H9 (cell line): ENCODE measurements around the gene KCNIP3. TPM values are rescaled to one million over a fixed set of nuclear protein-coding genes. Genes with fewer than 3 reads are reported as not detected.

Experiments
- DNase-seq: peaks from one replicate; pipeline ENCODE4 v3.0.0-alpha.2; 2017
- H2AFZ ChIP-seq: one replicate; pipeline ENCODE4 v1.6.1; 2013; ENCODE audit warnings: mild to moderate bottlenecking, low read length, control low read depth, moderate library complexity
- H2AK5ac ChIP-seq: 2 replicates; pipeline ENCODE4 v1.6.1; 2013; ENCODE audit warnings: low read length, control low read depth, mixed read lengths; ENCODE audit not compliant: insufficient read length
- H2BK120ac ChIP-seq: one replicate; pipeline ENCODE4 v1.6.1; 2013; ENCODE audit warnings: low read depth, mild to moderate bottlenecking, low read length, control low read depth, inconsistent platforms; ENCODE audit not compliant: poor library complexity, severe bottlenecking
- H2BK12ac ChIP-seq: 2 replicates; pipeline ENCODE4 v1.6.1; 2013; ENCODE audit warnings: low read length, control low read depth, mixed read lengths, low read depth; ENCODE audit not compliant: insufficient read length
- H2BK15ac ChIP-seq: 2 replicates; pipeline ENCODE4 v1.6.1; 2013; ENCODE audit warnings: low read depth, low read length, control low read depth
- H2BK20ac ChIP-seq: one replicate; pipeline ENCODE4 v1.6.1; 2013; ENCODE audit warnings: low read depth, mild to moderate bottlenecking, low read length, control low read depth, inconsistent platforms; ENCODE audit not compliant: poor library complexity, severe bottlenecking
- H2BK5ac ChIP-seq: 2 replicates; pipeline ENCODE4 v1.6.1; 2013; ENCODE audit warnings: low read length, control low read depth, mixed read lengths; ENCODE audit not compliant: insufficient read length
- H3K14ac ChIP-seq: 2 replicates; pipeline ENCODE4 v1.6.1; 2013; ENCODE audit warnings: low read length, control low read depth; ENCODE audit not compliant: insufficient read depth
- H3K18ac ChIP-seq: 2 replicates; pipeline ENCODE4 v1.6.1; 2013; ENCODE audit warnings: low read depth, mild to moderate bottlenecking, mixed read lengths, low read length, control low read depth; ENCODE audit not compliant: insufficient read length
- H3K23ac ChIP-seq: 2 replicates; pipeline ENCODE4 v1.6.1; 2013; ENCODE audit warnings: low read length, control low read depth, mixed read lengths, low read depth; ENCODE audit not compliant: insufficient read length
- H3K23me2 ChIP-seq: 2 replicates; pipeline ENCODE4 v1.6.1; 2013; ENCODE audit warnings: low read depth, mild to moderate bottlenecking, mixed read lengths, low read length, control low read depth; ENCODE audit not compliant: insufficient read length, poor library complexity, severe bottlenecking
- H3K27ac ChIP-seq: 2 replicates; pipeline ENCODE4 v1.5.1; 2013; ENCODE audit warnings: low read length, control low read depth, mixed read lengths, low read depth; ENCODE audit not compliant: insufficient read length
- H3K27me3 ChIP-seq: 2 replicates; pipeline ENCODE4 v1.6.1; 2013; ENCODE audit warnings: low read length, control low read depth, inconsistent platforms; ENCODE audit not compliant: insufficient read depth
- H3K4ac ChIP-seq: 2 replicates; pipeline ENCODE4 v1.6.1; 2013; ENCODE audit warnings: low read depth, mild to moderate bottlenecking, control low read depth, inconsistent platforms, low read length, moderate library complexity
- H3K4me1 ChIP-seq: 2 replicates; pipeline ENCODE4 v1.6.1; 2013; ENCODE audit warnings: low read length, control low read depth, inconsistent platforms; ENCODE audit not compliant: insufficient read depth
- H3K4me2 ChIP-seq: 2 replicates; pipeline ENCODE4 v1.6.1; 2013; ENCODE audit warnings: low read length, control low read depth, mixed read lengths; ENCODE audit not compliant: insufficient read length, insufficient read depth
- H3K56ac ChIP-seq: 2 replicates; pipeline ENCODE4 v1.6.1; 2013; ENCODE audit warnings: low read depth, mild to moderate bottlenecking, mixed read lengths, low read length, control low read depth; ENCODE audit not compliant: insufficient read length
- H3K79me1 ChIP-seq: 2 replicates; pipeline ENCODE4 v1.6.1; 2013; ENCODE audit warnings: low read depth, mild to moderate bottlenecking, moderate library complexity, low read length, control low read depth, inconsistent platforms; ENCODE audit not compliant: insufficient read depth, poor library complexity, severe bottlenecking
- H3K79me2 ChIP-seq: 2 replicates; pipeline ENCODE4 v1.6.1; 2013; ENCODE audit warnings: low read length, control low read depth, inconsistent platforms; ENCODE audit not compliant: insufficient read depth
- H3K9ac ChIP-seq: 2 replicates; pipeline ENCODE4 v1.6.1; 2013; ENCODE audit warnings: low read length, control low read depth, mixed read lengths; ENCODE audit not compliant: insufficient read length; ENCODE audit errors: extremely low read depth
- H3K9me3 ChIP-seq: one replicate; pipeline ENCODE4 v1.6.1; 2013; ENCODE audit warnings: low read depth, low read length, inconsistent platforms; ENCODE audit not compliant: control insufficient read depth
- H3T11ph ChIP-seq: one replicate; pipeline ENCODE4 v1.6.1; 2013; ENCODE audit warnings: mild to moderate bottlenecking, low read length, control low read depth, inconsistent platforms
- H4K20me1 ChIP-seq: one replicate; pipeline ENCODE4 v1.6.1; 2013; ENCODE audit not compliant: control insufficient read depth, insufficient read length, insufficient read depth
- H4K5ac ChIP-seq: 2 replicates; pipeline ENCODE4 v1.6.1; 2013; ENCODE audit warnings: low read depth, mild to moderate bottlenecking, mixed read lengths, low read length, control low read depth; ENCODE audit not compliant: insufficient read length
- H4K8ac ChIP-seq: replicated peaks from 2 replicates; pipeline ENCODE4 v1.6.1; 2013; ENCODE audit warnings: low read length, control low read depth, mixed read lengths, low read depth; ENCODE audit not compliant: insufficient read length
- H4K91ac ChIP-seq: 2 replicates; pipeline ENCODE4 v1.6.1; 2013; ENCODE audit warnings: low read depth, mild to moderate bottlenecking, moderate library complexity, mixed read lengths, low read length, control low read depth; ENCODE audit not compliant: insufficient read length
- H3K27ac Mint-ChIP-seq, 3 experiments: 2 replicates in 2 of 3; 3 replicates in 1 of 3; pipeline ENCODE4 v1.8.0; 2020 to 2021; ENCODE audit warnings: mixed read lengths in 3 of 3, mild to moderate bottlenecking in 1 of 3, moderate library complexity in 1 of 3
- H3K27me3 Mint-ChIP-seq: 2 replicates; pipeline ENCODE4 v1.8.0; 2021; ENCODE audit warnings: low read depth, mild to moderate bottlenecking, moderate library complexity, mixed read lengths
- H3K36me3 Mint-ChIP-seq, 3 experiments: 2 replicates in 2 of 3; 3 replicates in 1 of 3; pipeline ENCODE4 v1.8.0; 2020 to 2021; ENCODE audit warnings: low read depth in 3 of 3, mixed read lengths in 3 of 3; ENCODE audit not compliant: insufficient read depth in 1 of 3
- H3K4me1 Mint-ChIP-seq, 2 experiments: 2 replicates each; pipeline ENCODE4 v1.8.0; 2020; ENCODE audit warnings: mixed read lengths in 2 of 2
- H3K4me3 Mint-ChIP-seq, 2 experiments: 2 replicates in 1 of 2; 3 replicates in 1 of 2; pipeline ENCODE4 v1.8.0; 2020 to 2021; ENCODE audit warnings: mild to moderate bottlenecking in 2 of 2, mixed read lengths in 2 of 2, moderate library complexity in 1 of 2
- H3K9me3 Mint-ChIP-seq, 2 experiments: 2 replicates in 1 of 2; 3 replicates in 1 of 2; pipeline ENCODE4 v1.8.0; 2020; ENCODE audit warnings: mild to moderate bottlenecking in 2 of 2, mixed read lengths in 2 of 2, moderate library complexity in 1 of 2
- WGBS: extraction: QIAGEN DNeasy Blood & Tissue Kit; methylation state at CpG from one replicate; pipeline ENCODE4 v1.1.7; 2013; ENCODE audit warnings: missing lambda C conversion rate, low lambda C conversion rate, mixed read lengths; ENCODE audit not compliant: insufficient read length; ENCODE audit errors: extremely low coverage; 5-methylcytosine and 5-hydroxymethylcytosine counted together
- total RNA-seq: library from RNA; stranded (reverse); gene quantifications from 2 replicates; pipeline ENCODE4 v1.2.1, GENCODE V29; 2021
- TF ChIP-seq, protein P1 (sequence below): fragments of 200-600 bp; sonication (generic); conservative IDR thresholded peaks from 3 replicates; pipeline ENCODE4 v1.8.0; 2021; ENCODE audit warnings: antibody characterized with exemption, mild to moderate bottlenecking

The KCNIP3 gene
- total RNA-seq, 1 experiment from 2014 or later, result 1.5 TPM

- H3K9ac ChIP-seq, result no peak overlapping the region
- H4K91ac ChIP-seq, result no peak overlapping the region
- H2BK5ac ChIP-seq, result no peak overlapping the region
- Mint-ChIP-seq H3K4me1 (peaks cover 8 to 9% of the 10 kb centered on the region in 2 experiments), H3K27me3 (peaks cover 2% of the 10 kb centered on the region), H3K4me3 (no peak overlapping the region), H3K36me3 (no peaks in the 10 kb centered on the region; a peak in 1 of 7 replicates), H3K27ac (no peak overlapping the region), H3K9me3 (peaks cover 0 to 2% of the 10 kb centered on the region in 2 experiments; a peak in 1 of 5 replicates)
- H3T11ph ChIP-seq, result no peak overlapping the region
- TF ChIP-seq, protein P1, sequence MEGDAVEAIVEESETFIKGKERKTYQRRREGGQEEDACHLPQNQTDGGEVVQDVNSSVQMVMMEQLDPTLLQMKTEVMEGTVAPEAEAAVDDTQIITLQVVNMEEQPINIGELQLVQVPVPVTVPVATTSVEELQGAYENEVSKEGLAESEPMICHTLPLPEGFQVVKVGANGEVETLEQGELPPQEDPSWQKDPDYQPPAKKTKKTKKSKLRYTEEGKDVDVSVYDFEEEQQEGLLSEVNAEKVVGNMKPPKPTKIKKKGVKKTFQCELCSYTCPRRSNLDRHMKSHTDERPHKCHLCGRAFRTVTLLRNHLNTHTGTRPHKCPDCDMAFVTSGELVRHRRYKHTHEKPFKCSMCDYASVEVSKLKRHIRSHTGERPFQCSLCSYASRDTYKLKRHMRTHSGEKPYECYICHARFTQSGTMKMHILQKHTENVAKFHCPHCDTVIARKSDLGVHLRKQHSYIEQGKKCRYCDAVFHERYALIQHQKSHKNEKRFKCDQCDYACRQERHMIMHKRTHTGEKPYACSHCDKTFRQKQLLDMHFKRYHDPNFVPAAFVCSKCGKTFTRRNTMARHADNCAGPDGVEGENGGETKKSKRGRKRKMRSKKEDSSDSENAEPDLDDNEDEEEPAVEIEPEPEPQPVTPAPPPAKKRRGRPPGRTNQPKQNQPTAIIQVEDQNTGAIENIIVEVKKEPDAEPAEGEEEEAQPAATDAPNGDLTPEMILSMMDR, result no peak
- no peaks in the 10 kb centered on the region for H4K20me1 ChIP-seq
- no CpG with 5 or more reads among the region's 23 CpGs for WGBS
- no peak overlapping the region for H4K8ac ChIP-seq
- no peaks in the 10 kb centered on the region for H3K9me3 ChIP-seq
- H3K79me2 ChIP-seq, result no peaks in the 10 kb centered on the region
- no peak overlapping the region for H4K5ac ChIP-seq
- H3K27me3 ChIP-seq, result no peaks in the 10 kb centered on the region
- no peak overlapping the region; the same call in 1 of the 2 replicates for H3K14ac ChIP-seq
- no peak overlapping the region for H2BK20ac ChIP-seq
- H3K27ac ChIP-seq, result no peak overlapping the region
- no peak overlapping the region for H3K56ac ChIP-seq
- H3K4ac ChIP-seq, result no peak overlapping the region
- no peak overlapping the region for H3K4me2 ChIP-seq
- no peak overlapping the region for H3K23ac ChIP-seq
- H2AK5ac ChIP-seq, result no peak overlapping the region
- H3K4me1 ChIP-seq, result no peaks in the 10 kb centered on the region
- H2BK12ac ChIP-seq, result no peak overlapping the region
- H3K18ac ChIP-seq, result no peak overlapping the region
- no peak overlapping the region for H2BK15ac ChIP-seq
- H2BK120ac ChIP-seq, result no peak overlapping the region
- H3K23me2 ChIP-seq, result no peaks in the 10 kb centered on the region
- H3K79me1 ChIP-seq, result no peaks in the 10 kb centered on the region
- no peak overlapping the region for H2AFZ ChIP-seq
- no peak for DNase-seq
These were observed 22.6 kb downstream of the KCNIP3 start for GRCh38 chr2:95319481-95320343.
